Adrenal gland (tissue), 12 donors: ENCODE data around the gene VSIG10L. TPM values are rescaled to one million over a fixed set of nuclear protein-coding genes. Genes with fewer than 3 reads are reported as not detected.
A peak's percentile ranks its signal among the peaks of the same experiment; 100 is the strongest.

ENCODE experiments used
- DNase-seq, 7 donors: peaks; one replicate each; pipeline ENCODE4 v3.0.0-alpha.2; 2019 to 2020
- H3K27ac ChIP-seq, 5 donors: fragments of 200-600 bp; sonication (generic) in 4 of 5; 1 replicate in 3 of 5; 2 replicates in 2 of 5; pipeline versions ENCODE4 v1.5.1 to v1.8.0; 2016 to 2020; ENCODE audit warnings: mild to moderate bottlenecking in 1 of 5
- H3K27me3 ChIP-seq: fragments of 200-600 bp; 2 replicates; pipeline ENCODE4 v1.8.0; 2021
- H3K36me3 ChIP-seq, 2 donors: fragments of 200-600 bp; replicated peaks in 1 of 2; 1 replicate in 1 of 2; 2 replicates in 1 of 2; pipeline versions ENCODE4 v1.5.1 to v1.8.0; 2018 to 2022
- H3K4me1 ChIP-seq, 2 donors: fragments of 200-600 bp; replicated peaks in 1 of 2; 1 replicate in 1 of 2; 2 replicates in 1 of 2; pipeline versions ENCODE4 v1.5.1 to v1.8.0; 2018 to 2021
- H3K4me3 ChIP-seq, 4 donors: fragments of 200-600 bp; sonication (generic) in 3 of 4; one replicate each; pipeline ENCODE4 v1.5.1; 2016 to 2018
- H3K9me3 ChIP-seq, 3 donors: fragments of 200-600 bp; sonication (generic) in 1 of 3; replicated peaks in 1 of 3; 1 replicate in 2 of 3; 2 replicates in 1 of 3; pipeline versions ENCODE4 v1.5.1 to v1.8.0; 2016 to 2021
- POLR2A ChIP-seq, 2 donors: fragments of 450-650 bp; IDR thresholded peaks; one replicate each; pipeline ENCODE4 v1.6.1; 2017; ENCODE audit warnings: antibody characterized with exemption in 2 of 2, mild to moderate bottlenecking in 2 of 2, moderate library complexity in 1 of 2
- WGBS, 4 donors: extraction: QIAGEN DNeasy Blood & Tissue Kit in 2 of 4; methylation state at CpG; one replicate each; pipeline versions ENCODE4 v1.1.5 to v1.1.7; 2013 to 2017; 5-methylcytosine and 5-hydroxymethylcytosine counted together
- intact Hi-C, 2 donors: fragments of 100-400 bp; cut with DNase I; formaldehyde crosslinking; loops; one replicate each; pipeline versions ENCODE4 v1.14.1 to v1.15.0; 2022 to 2023
- polyA plus RNA-seq, 3 donors: library from polyadenylated mRNA; stranded (reverse); fragments of 200-250 nt in 2 of 3; fragments of 350-450 nt in 1 of 3; fragmentation: Illumina TruSeq in 1 of 3; extraction: RNeasy Lipid Tissue Mini Kit (QIAGEN cat#74804) in 1 of 3; gene quantifications; one replicate each; pipeline ENCODE4 v1.2.3, GENCODE V29; 2013 to 2014
- total RNA-seq, 9 donors: library from RNA; depleted of rRNA in 4 of 9; stranded (reverse); fragments of >200 nt in 4 of 9; fragments of 120-200 nt in 1 of 9; fragmentation: NEBNext Ultra II Directional in 1 of 9; extraction: Animal tissue kit (Norgen Biotek cat#: 25700) in 1 of 9; gene quantifications; one replicate each; pipeline versions ENCODE4 v1.1.0 to v1.2.4, GENCODE V29; 2013 to 2023
- TF ChIP-seq, protein P1 (sequence below), 6 experiments: fragments of 450-650 bp in 4 of 6; fragments of 200-600 bp in 2 of 6; sonication (generic) in 1 of 6; IDR thresholded peaks; 1 replicate in 5 of 6; 2 replicates in 1 of 6; pipeline versions ENCODE4 v1.5.1 to v1.8.0; 2016 to 2021; ENCODE audit warnings: antibody characterized with exemption in 6 of 6, mild to moderate bottlenecking in 2 of 6, moderate library complexity in 1 of 6
- donor health status: healthy with polysubstance abuse.
- donor health status: Bipolar disorder and iron deficiency.
- donor health status: DM: yes; HTN: yes; CAD: no.
- donor health status: DM: no; HTN: no; CAD: no.
- donor health status: DM: no; HTN: no; CAD: no.
- donor health status: DM: yes; HTN: yes; CAD: no.

The VSIG10L gene
- total and polyA plus RNA-seq, 12 donors = 1.0 to 6.0 (median 2.7) TPM

GRCh38 chr19:51289635-51290034, 52.3 kb downstream of the VSIG10L start:
- Histone ChIP-seq H3K4me1 (no peaks in the 10 kb centered on the region), H3K4me3 (no peak overlapping the region), H3K9me3 (no peaks in the 10 kb centered on the region), H3K27me3 (peaks cover 5% of the 10 kb centered on the region), H3K36me3 (no peaks in the 10 kb centered on the region), H3K27ac (no peak overlapping the region)
- WGBS, 4 donors = 87 to 100% (median 89%) methylated on average over 1 of the region's 1 CpG
- intact Hi-C loops = no loop called here
- DNase-seq = no peak
- TF ChIP-seq POLR2A (IDR thresholded peaks at IDR 0.05) = no peak
- TF ChIP-seq, protein P1, sequence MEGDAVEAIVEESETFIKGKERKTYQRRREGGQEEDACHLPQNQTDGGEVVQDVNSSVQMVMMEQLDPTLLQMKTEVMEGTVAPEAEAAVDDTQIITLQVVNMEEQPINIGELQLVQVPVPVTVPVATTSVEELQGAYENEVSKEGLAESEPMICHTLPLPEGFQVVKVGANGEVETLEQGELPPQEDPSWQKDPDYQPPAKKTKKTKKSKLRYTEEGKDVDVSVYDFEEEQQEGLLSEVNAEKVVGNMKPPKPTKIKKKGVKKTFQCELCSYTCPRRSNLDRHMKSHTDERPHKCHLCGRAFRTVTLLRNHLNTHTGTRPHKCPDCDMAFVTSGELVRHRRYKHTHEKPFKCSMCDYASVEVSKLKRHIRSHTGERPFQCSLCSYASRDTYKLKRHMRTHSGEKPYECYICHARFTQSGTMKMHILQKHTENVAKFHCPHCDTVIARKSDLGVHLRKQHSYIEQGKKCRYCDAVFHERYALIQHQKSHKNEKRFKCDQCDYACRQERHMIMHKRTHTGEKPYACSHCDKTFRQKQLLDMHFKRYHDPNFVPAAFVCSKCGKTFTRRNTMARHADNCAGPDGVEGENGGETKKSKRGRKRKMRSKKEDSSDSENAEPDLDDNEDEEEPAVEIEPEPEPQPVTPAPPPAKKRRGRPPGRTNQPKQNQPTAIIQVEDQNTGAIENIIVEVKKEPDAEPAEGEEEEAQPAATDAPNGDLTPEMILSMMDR (IDR thresholded peaks at IDR 0.05) = no peak

- no peak overlapping the region for H3K4me3 ChIP-seq
- intact Hi-C loops = no loop called here
- H3K4me1 ChIP-seq = no peaks in the 10 kb centered on the region
- TF ChIP-seq, protein P1 (IDR thresholded peaks at IDR 0.05) = no peak
- TF ChIP-seq POLR2A (IDR thresholded peaks at IDR 0.05) = no peak
- H3K27ac ChIP-seq = no peak overlapping the region
- H3K27me3 ChIP-seq = peaks cover 5% of the 10 kb centered on the region
- no peak for DNase-seq
- WGBS, 4 donors = 59 to 72% (median 72%) methylated on average over 3 of the region's 3 CpGs
- H3K36me3 ChIP-seq = no peaks in the 10 kb centered on the region
- H3K9me3 ChIP-seq = no peaks in the 10 kb centered on the region
Observed at GRCh38 chr19:51285682-51286081, 56.3 kb downstream of the VSIG10L start.

DNA sequence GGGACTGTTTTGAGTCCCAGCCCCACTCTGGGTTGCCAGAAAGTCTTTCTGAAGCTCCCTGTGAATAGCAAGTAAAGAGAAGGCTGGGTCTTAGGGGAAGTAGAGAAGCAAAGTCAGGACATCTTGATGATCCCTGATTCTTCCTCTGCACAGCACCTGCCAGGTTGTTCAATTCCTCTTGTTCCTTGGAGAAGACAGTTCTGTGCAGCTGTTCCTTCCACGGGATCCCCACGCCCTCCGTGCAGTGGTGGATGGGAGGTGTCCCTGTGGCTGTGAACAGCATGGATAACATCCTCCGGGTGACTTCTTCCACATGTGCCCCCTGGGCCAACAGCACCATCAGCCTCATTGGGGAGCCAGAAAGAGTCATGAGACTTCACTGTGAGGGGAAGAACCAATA, 59.6 kb downstream of the VSIG10L start:
- no peak for TF ChIP-seq POLR2A (IDR thresholded peaks at IDR 0.05)
- TF ChIP-seq, protein P1 (IDR thresholded peaks at IDR 0.05) = no peak
- H3K27me3 ChIP-seq = peaks cover 5% of the 10 kb centered on the region
- H3K27ac ChIP-seq = no peak overlapping the region
- intact Hi-C loops = no loop called here
- DNase-seq = peak in 1 of 7 donors; percentile 17
- no peaks in the 10 kb centered on the region for H3K4me1 ChIP-seq
- 69 to 88% (median 85%) methylated on average over 4 of the region's 4 CpGs for WGBS, 4 donors
- H3K9me3 ChIP-seq = no peaks in the 10 kb centered on the region
- no peak overlapping the region for H3K4me3 ChIP-seq
- no peaks in the 10 kb centered on the region for H3K36me3 ChIP-seq

Other genes with a start within 250 kb of the VSIG10L start
- gene CTU1, start 233.7 kb downstream of the VSIG10L start, total RNA-seq = 10 to 100 TPM in 4 of 9 donors, 1 to 10 TPM in 5; 5.0 to 23.9 (median 9.8) TPM
- 1 to 10 TPM; 1.1 to 7.3 (median 5.8) TPM for gene CTU1, start 233.7 kb downstream of the VSIG10L start, polyA plus RNA-seq
- 10 to 100 TPM in 6 of 9 donors, 1 to 10 TPM in 3; 1.5 to 29.7 (median 16.8) TPM for gene SIGLEC9, start 217.2 kb downstream of the VSIG10L start, total RNA-seq
- gene SIGLEC9, start 217.2 kb downstream of the VSIG10L start, polyA plus RNA-seq = 1 to 10 TPM; 3.6 to 7.6 (median 4.6) TPM
- gene SIGLEC7, start 199.8 kb downstream of the VSIG10L start, total RNA-seq = 10 to 100 TPM in 5 of 9 donors, 1 to 10 TPM in 3, under 1 TPM in 1; 1.00 to 13.1 (median 10.1) TPM
- gene SIGLEC7, start 199.8 kb downstream of the VSIG10L start, polyA plus RNA-seq = 1 to 10 TPM; 2.3 to 8.6 (median 3.8) TPM
- 10 to 100 TPM in 5 of 9 donors, 1 to 10 TPM in 4; 2.2 to 21.8 (median 12.9) TPM for gene CD33, start 117.1 kb downstream of the VSIG10L start, total RNA-seq
- 10 to 100 TPM in 1 of 3 donors, 1 to 10 TPM in 2; 2.7 to 14.4 (median 4.9) TPM for gene CD33, start 117.1 kb downstream of the VSIG10L start, polyA plus RNA-seq
- 1 to 10 TPM in 1 of 9 donors, not detected in 8; 1.0 TPM for gene SIGLECL1, start 91.1 kb downstream of the VSIG10L start, total RNA-seq
- gene SIGLECL1, start 91.1 kb downstream of the VSIG10L start, polyA plus RNA-seq = not detected
- gene IGLON5, start 30.5 kb downstream of the VSIG10L start, total RNA-seq = 1 to 10 TPM in 3 of 9 donors, under 1 TPM in 4, not detected in 2; 0.13 to 2.3 (median 0.67) TPM
- 1 to 10 TPM; 1.3 to 3.4 (median 2.0) TPM for gene IGLON5, start 30.5 kb downstream of the VSIG10L start, polyA plus RNA-seq
- 100 to 1,000 TPM; 179 to 470 (median 242) TPM for gene ETFB, start 24.2 kb upstream of the VSIG10L start, total RNA-seq
- 100 to 1,000 TPM; 110 to 304 (median 159) TPM for gene ETFB, start 24.2 kb upstream of the VSIG10L start, polyA plus RNA-seq
- gene CLDND2, start 26.9 kb upstream of the VSIG10L start, total RNA-seq = 1 to 10 TPM in 5 of 9 donors, not detected in 4; 1.4 to 2.8 (median 2.4) TPM
- 10 to 100 TPM in 1 of 3 donors, 1 to 10 TPM in 1, under 1 TPM in 1; 0.73 to 11.7 (median 5.5) TPM for gene CLDND2, start 26.9 kb upstream of the VSIG10L start, polyA plus RNA-seq
- gene NKG7, start 30.5 kb upstream of the VSIG10L start, total RNA-seq = 1 to 10 TPM; 1.1 to 5.9 (median 2.8) TPM
- 1 to 10 TPM; 1.2 to 5.1 (median 3.6) TPM for gene NKG7, start 30.5 kb upstream of the VSIG10L start, polyA plus RNA-seq
- not detected for gene LIM2, start 45.8 kb upstream of the VSIG10L start, total RNA-seq
- gene LIM2, start 45.8 kb upstream of the VSIG10L start, polyA plus RNA-seq = not detected
- under 1 TPM in 2 of 9 donors, not detected in 7; 0.11 to 0.41 TPM for gene C19orf84, start 48.5 kb upstream of the VSIG10L start, total RNA-seq
- under 1 TPM in 1 of 3 donors, not detected in 2; 0.10 TPM for gene C19orf84, start 48.5 kb upstream of the VSIG10L start, polyA plus RNA-seq
- gene SIGLEC10, start 75.5 kb upstream of the VSIG10L start, total RNA-seq = 10 to 100 TPM in 7 of 9 donors, 1 to 10 TPM in 1, under 1 TPM in 1; 0.89 to 70.7 (median 22.6) TPM
- 10 to 100 TPM in 2 of 3 donors, 1 to 10 TPM in 1; 9.7 to 19.1 (median 11.7) TPM for gene SIGLEC10, start 75.5 kb upstream of the VSIG10L start, polyA plus RNA-seq
- gene SIGLEC8, start 116.3 kb upstream of the VSIG10L start, total RNA-seq = 10 to 100 TPM in 3 of 9 donors, 1 to 10 TPM in 5, under 1 TPM in 1; 0.33 to 34.0 (median 9.0) TPM
- 1 to 10 TPM; 1.1 to 3.0 (median 2.4) TPM for gene SIGLEC8, start 116.3 kb upstream of the VSIG10L start, polyA plus RNA-seq
- not detected for gene CEACAM18, start 136.4 kb upstream of the VSIG10L start, total RNA-seq
- gene CEACAM18, start 136.4 kb upstream of the VSIG10L start, polyA plus RNA-seq = not detected
- gene SIGLEC12, start 159.7 kb upstream of the VSIG10L start, total RNA-seq = 1 to 10 TPM in 4 of 9 donors, under 1 TPM in 3, not detected in 2; 0.30 to 3.1 (median 1.0) TPM
- 1 to 10 TPM in 1 of 3 donors, under 1 TPM in 2; 0.34 to 1.2 (median 0.48) TPM for gene SIGLEC12, start 159.7 kb upstream of the VSIG10L start, polyA plus RNA-seq
- under 1 TPM in 2 of 9 donors, not detected in 7; 0.06 to 0.18 TPM for gene SIGLEC6, start 189.5 kb upstream of the VSIG10L start, total RNA-seq
- not detected for gene SIGLEC6, start 189.5 kb upstream of the VSIG10L start, polyA plus RNA-seq
- 10 to 100 TPM in 4 of 9 donors, 1 to 10 TPM in 5; 2.5 to 14.5 (median 6.9) TPM for gene ZNF175, start 229.1 kb upstream of the VSIG10L start, total RNA-seq
- gene ZNF175, start 229.1 kb upstream of the VSIG10L start, polyA plus RNA-seq = 1 to 10 TPM; 2.1 to 6.5 (median 3.4) TPM